Muscle of arm (tissue), 12 donors: Measurements from ENCODE around the gene DPF3. TPM values are rescaled to one million over a fixed set of nuclear protein-coding genes. Genes with fewer than 3 reads are reported as not detected.
A peak's percentile ranks its signal among the peaks of the same experiment; 100 is the strongest.

ENCODE experiments used
- DNase-seq: peaks from one replicate; pipeline ENCODE4 v3.0.0-alpha.2; 2013
- polyA plus RNA-seq, 12 donors: library from polyadenylated mRNA; unstranded; fragments of 120-200 nt; gene quantifications; one replicate each; pipeline ENCODE4 v1.2.1, GENCODE V29; 2013; ENCODE audit not compliant: insufficient read length in 12 of 12

Gene DPF3
- polyA plus RNA-seq, 12 donors = 1.7 to 16.8 (median 5.1) TPM; not detected in 1

- no peak for DNase-seq
Observed at GRCh38 chr14:72646861-72647528, 246.9 kb downstream of the DPF3 start.

- DNase-seq = no peak
Observed at GRCh38 chr14:72645706-72646105, 248.2 kb downstream of the DPF3 start.

- no peak for DNase-seq
Observed at GRCh38 chr14:72644758-72645489, 249.0 kb downstream of the DPF3 start.

GRCh38 chr14:72644038-72644437 is 249.9 kb downstream of the DPF3 start:
- DNase-seq = no peak

- DNase-seq = no peak
Observed at GRCh38 chr14:72643317-72643801, 250.5 kb downstream of the DPF3 start.

- no peak for DNase-seq
Observed at GRCh38 chr14:72640911-72641485, 252.9 kb downstream of the DPF3 start.

- DNase-seq = no peak
Observed at GRCh38 chr14:72638021-72638420, 255.9 kb downstream of the DPF3 start.

- DNase-seq = no peak
Observed at GRCh38 chr14:72636871-72637270, 257.0 kb downstream of the DPF3 start.

GRCh38 chr14:72636094-72636493 is 257.8 kb downstream of the DPF3 start:
- no peak for DNase-seq

GRCh38 chr14:72634691-72635616 is 258.9 kb downstream of the DPF3 start:
- DNase-seq = no peak

- DNase-seq = no peak
Observed at GRCh38 chr14:72633551-72633950, 260.4 kb downstream of the DPF3 start.

- DNase-seq = no peak
Observed at GRCh38 chr14:72632727-72633126, 261.2 kb downstream of the DPF3 start.

- no peak for DNase-seq
Observed at GRCh38 chr14:72631401-72631800, 262.5 kb downstream of the DPF3 start.

GRCh38 chr14:72630374-72630773 is 263.5 kb downstream of the DPF3 start:
- no peak for DNase-seq

- no peak for DNase-seq
Observed at GRCh38 chr14:72629534-72629933, 264.4 kb downstream of the DPF3 start.

GRCh38 chr14:72625689-72626088 is 268.2 kb downstream of the DPF3 start:
- DNase-seq = no peak

- DNase-seq = no peak
Observed at GRCh38 chr14:72621387-72622065, 272.4 kb downstream of the DPF3 start.

GRCh38 chr14:72619881-72620280 is 274.0 kb downstream of the DPF3 start:
- no peak for DNase-seq

- DNase-seq = no peak
Observed at GRCh38 chr14:72619111-72619571, 274.8 kb downstream of the DPF3 start.

- DNase-seq = no peak
Observed at GRCh38 chr14:72618424-72618823, 275.5 kb downstream of the DPF3 start.

- DNase-seq = peak; percentile 65
Observed at GRCh38 chr14:72617391-72618031, 276.4 kb downstream of the DPF3 start.
